Tibial artery (tissue), 4 donors: ENCODE measurements around the gene EEF1A2.
A peak's percentile ranks its signal among the peaks of the same experiment; 100 is the strongest.

ENCODE experiments used
- DNase-seq, 2 donors: peaks; one replicate each; pipeline ENCODE4 v3.0.0-alpha.2; 2019
- H3K27ac ChIP-seq, 2 donors: fragments of 200-600 bp; sonication (generic) in 1 of 2; 1 replicate in 1 of 2; 2 replicates in 1 of 2; pipeline ENCODE4 v1.5.1; 2018 to 2019; ENCODE audit warnings: mild to moderate bottlenecking in 1 of 2
- H3K27me3 ChIP-seq, 2 donors: fragments of 200-600 bp; sonication (generic) in 1 of 2; one replicate each; pipeline versions ENCODE4 v1.5.1 to v1.6.0; 2016 to 2019
- H3K36me3 ChIP-seq, 3 donors: fragments of 200-600 bp; sonication (generic) in 2 of 3; one replicate each; pipeline ENCODE4 v1.5.1; 2016 to 2019; ENCODE audit warnings: mild to moderate bottlenecking in 2 of 3
- H3K4me1 ChIP-seq, 4 donors: fragments of 200-600 bp; sonication (generic) in 2 of 4; 1 replicate in 3 of 4; 2 replicates in 1 of 4; pipeline ENCODE4 v1.5.1; 2016 to 2019
- H3K4me3 ChIP-seq, 2 donors: fragments of 200-600 bp; sonication (generic) in 1 of 2; 1 replicate in 1 of 2; 2 replicates in 1 of 2; pipeline ENCODE4 v1.5.1; 2018 to 2019; ENCODE audit warnings: mild to moderate bottlenecking in 2 of 2
- H3K9me3 ChIP-seq, 3 donors: fragments of 200-600 bp; sonication (generic) in 1 of 3; one replicate each; pipeline ENCODE4 v1.5.1; 2016 to 2019
- CTCF ChIP-seq, 2 experiments: fragments of 200-600 bp in 1 of 2; fragments of 450-650 bp in 1 of 2; IDR thresholded peaks; one replicate each; pipeline ENCODE4 v1.5.1; 2017 to 2019; ENCODE audit warnings: antibody characterized with exemption in 2 of 2, mild to moderate bottlenecking in 1 of 2, moderate library complexity in 1 of 2
- intact Hi-C: fragments of 100-400 bp; cut with DNase I; formaldehyde crosslinking; loops from one replicate; pipeline ENCODE4 v1.15.0; 2023; ENCODE audit warnings: low total_unique reads

Gene EEF1A2

GRCh38 chr20:63539092-63539430 is 40.2 kb upstream of the EEF1A2 start:
- no peaks in the 10 kb centered on the region for H3K36me3 ChIP-seq
- peaks cover 0 to 75% of the 10 kb centered on the region in 2 donors for H3K27me3 ChIP-seq
- TF ChIP-seq CTCF (IDR thresholded peaks at IDR 0.05), result no peak
- H3K4me3 ChIP-seq, result no peak overlapping the region
- H3K9me3 ChIP-seq, result no peaks in the 10 kb centered on the region
- DNase-seq, result no peak
- no peak overlapping the region for H3K27ac ChIP-seq
- H3K4me1 ChIP-seq, result peaks cover 0 to 36% (median 8%) of the 10 kb centered on the region in 4 donors
- intact Hi-C loops, result loop anchor here (10.0 kb wide), 1 partner anchor 326 kb away; the partner anchor contains the start of genes ABHD16B and TPD52L2

GRCh38 chr20:63538204-63539091 is 39.6 kb upstream of the EEF1A2 start:
- Histone ChIP-seq H3K36me3 (no peaks in the 10 kb centered on the region), H3K4me1 (peaks cover 0 to 36% (median 8%) of the 10 kb centered on the region in 4 donors), H3K27me3 (peaks cover 0 to 79% of the 10 kb centered on the region in 2 donors), H3K27ac (no peak overlapping the region), H3K4me3 (peak overlapping the region; percentile 9 to 10), H3K9me3 (no peaks in the 10 kb centered on the region)
- intact Hi-C loops, result loop anchor here (1.0 to 10.0 kb wide), 2 partner anchors 326 to 436 kb away; partner anchors contain the start of genes ABHD16B and TPD52L2
- no peak for DNase-seq
- TF ChIP-seq CTCF (IDR thresholded peaks at IDR 0.05), result no peak

- no peaks in the 10 kb centered on the region for H3K36me3 ChIP-seq
- H3K27me3 ChIP-seq, result peaks cover 0 to 81% of the 10 kb centered on the region in 2 donors
- TF ChIP-seq CTCF (IDR thresholded peaks at IDR 0.05), result peak; percentile 95 to 96
- intact Hi-C loops, result loop anchor here (1.0 to 10.0 kb wide), 2 partner anchors 327 to 437 kb away; partner anchors contain the start of genes ABHD16B and TPD52L2
- no peaks in the 10 kb centered on the region for H3K9me3 ChIP-seq
- no peak overlapping the region for H3K27ac ChIP-seq
- peak overlapping the region; percentile 9 to 10 for H3K4me3 ChIP-seq
- peaks cover 0 to 36% (median 8%) of the 10 kb centered on the region in 4 donors for H3K4me1 ChIP-seq
- peak; percentile 75 to 87 for DNase-seq
These were observed 38.8 kb upstream of the EEF1A2 start for GRCh38 chr20:63537525-63538203.

GRCh38 chr20:63536997-63537524 is 38.2 kb upstream of the EEF1A2 start, which contains the start of gene PTK6:
TSS of gene PTK6 (minus strand) at chr20:63537376. CDS start at chr20:63537314, 62 bp downstream.
- intact Hi-C loops, result loop anchor here (10.0 kb wide), 1 partner anchor 328 kb away; the partner anchor contains the start of genes ABHD16B and TPD52L2
- Histone ChIP-seq H3K36me3 (no peaks in the 10 kb centered on the region), H3K27me3 (peaks cover 0 to 86% of the 10 kb centered on the region in 2 donors), H3K4me3 (peak within 1 kb of the TSS; percentile 9 to 10), H3K4me1 (peaks cover 0 to 36% (median 8%) of the 10 kb centered on the region in 4 donors), H3K27ac (no peak within 1 kb of the TSS), H3K9me3 (no peaks in the 10 kb centered on the region)
- DNase-seq, result peak in 1 of 2 donors; percentile 45
- no peak for TF ChIP-seq CTCF (IDR thresholded peaks at IDR 0.05)

- H3K36me3 ChIP-seq, result no peaks in the 10 kb centered on the region
- no peak overlapping the region for H3K4me3 ChIP-seq
- intact Hi-C loops, result loop anchor here (10.0 kb wide), 1 partner anchor 328 kb away; the partner anchor contains the start of genes ABHD16B and TPD52L2
- no peak for DNase-seq
- peaks cover 0 to 82% of the 10 kb centered on the region in 2 donors for H3K27me3 ChIP-seq
- no peaks in the 10 kb centered on the region for H3K9me3 ChIP-seq
- TF ChIP-seq CTCF (IDR thresholded peaks at IDR 0.05), result no peak
- H3K4me1 ChIP-seq, result peaks cover 0 to 36% (median 8%) of the 10 kb centered on the region in 4 donors
- H3K27ac ChIP-seq, result no peak overlapping the region
These were observed 37.5 kb upstream of the EEF1A2 start for GRCh38 chr20:63536241-63536977.
